Measurements from ENCODE around the gene NUMA1.

- no peak for TF ChIP-seq POLR2AphosphoS5 (IDR thresholded peaks at IDR 0.05; ENCODE audit: low read depth, low read length)
- TF ChIP-seq SIN3A (IDR thresholded peaks at IDR 0.05; ENCODE audit: borderline replicate concordance, insufficient read depth, low read length), result no peak
- no peak for TF ChIP-seq TAF1 (IDR thresholded peaks at IDR 0.05; ENCODE audit: borderline replicate concordance, insufficient read depth, low read length)
- TF ChIP-seq, protein P1, sequence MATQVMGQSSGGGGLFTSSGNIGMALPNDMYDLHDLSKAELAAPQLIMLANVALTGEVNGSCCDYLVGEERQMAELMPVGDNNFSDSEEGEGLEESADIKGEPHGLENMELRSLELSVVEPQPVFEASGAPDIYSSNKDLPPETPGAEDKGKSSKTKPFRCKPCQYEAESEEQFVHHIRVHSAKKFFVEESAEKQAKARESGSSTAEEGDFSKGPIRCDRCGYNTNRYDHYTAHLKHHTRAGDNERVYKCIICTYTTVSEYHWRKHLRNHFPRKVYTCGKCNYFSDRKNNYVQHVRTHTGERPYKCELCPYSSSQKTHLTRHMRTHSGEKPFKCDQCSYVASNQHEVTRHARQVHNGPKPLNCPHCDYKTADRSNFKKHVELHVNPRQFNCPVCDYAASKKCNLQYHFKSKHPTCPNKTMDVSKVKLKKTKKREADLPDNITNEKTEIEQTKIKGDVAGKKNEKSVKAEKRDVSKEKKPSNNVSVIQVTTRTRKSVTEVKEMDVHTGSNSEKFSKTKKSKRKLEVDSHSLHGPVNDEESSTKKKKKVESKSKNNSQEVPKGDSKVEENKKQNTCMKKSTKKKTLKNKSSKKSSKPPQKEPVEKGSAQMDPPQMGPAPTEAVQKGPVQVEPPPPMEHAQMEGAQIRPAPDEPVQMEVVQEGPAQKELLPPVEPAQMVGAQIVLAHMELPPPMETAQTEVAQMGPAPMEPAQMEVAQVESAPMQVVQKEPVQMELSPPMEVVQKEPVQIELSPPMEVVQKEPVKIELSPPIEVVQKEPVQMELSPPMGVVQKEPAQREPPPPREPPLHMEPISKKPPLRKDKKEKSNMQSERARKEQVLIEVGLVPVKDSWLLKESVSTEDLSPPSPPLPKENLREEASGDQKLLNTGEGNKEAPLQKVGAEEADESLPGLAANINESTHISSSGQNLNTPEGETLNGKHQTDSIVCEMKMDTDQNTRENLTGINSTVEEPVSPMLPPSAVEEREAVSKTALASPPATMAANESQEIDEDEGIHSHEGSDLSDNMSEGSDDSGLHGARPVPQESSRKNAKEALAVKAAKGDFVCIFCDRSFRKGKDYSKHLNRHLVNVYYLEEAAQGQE (IDR thresholded peaks at IDR 0.05; ENCODE audit: insufficient read depth in 1 of 2, low read depth in 2 of 2, low read length in 2 of 2), result no peak
Measured at GRCh38 chr11:72024069-72024754, 56.1 kb downstream of the NUMA1 start.
